Activated naive CD8-positive, alpha-beta T cell treated with anti-CD3 and anti-CD28 coated beads, Interleukin-2, amount 50 U/mL, for 16 hours (primary cell): Measurements from ENCODE around the gene EFCAB14.
"Not testable (repeated sequence)": the region's sequence is repeated elsewhere in the genome, so short reads cannot be mapped to it uniquely, and the experiment has no call there.

Source experiments
- DNase-seq: peaks from one replicate; pipeline ENCODE4 v3.0.0-alpha.2; 2020; ENCODE audit warnings: low read depth, low spot score

Gene EFCAB14

GRCh38 chr1:46684670-46685069 is 34.2 kb downstream of the EFCAB14 start:
- DNase-seq: no peak

- DNase-seq: no peak
These were observed 36.9 kb downstream of the EFCAB14 start for GRCh38 chr1:46682064-46682463.

GRCh38 chr1:46681333-46682034 is 37.4 kb downstream of the EFCAB14 start:
- no peak for DNase-seq

- no peak for DNase-seq
These were observed 38.9 kb downstream of the EFCAB14 start for GRCh38 chr1:46679789-46680573.

GRCh38 chr1:46677339-46677738 is 41.6 kb downstream of the EFCAB14 start:
- DNase-seq: no peak

- no peak for DNase-seq
These were observed 42.4 kb downstream of the EFCAB14 start for GRCh38 chr1:46676531-46676930.

- DNase-seq: no peak
These were observed 43.2 kb downstream of the EFCAB14 start for GRCh38 chr1:46675549-46676314.

- DNase-seq: no peak
These were observed 45.1 kb downstream of the EFCAB14 start for GRCh38 chr1:46673749-46674182.

GRCh38 chr1:46672696-46673095 is 46.2 kb downstream of the EFCAB14 start:
- no peak for DNase-seq

GRCh38 chr1:46671554-46671953 is 47.4 kb downstream of the EFCAB14 start, which contains the start of gene TEX38:
Gene TEX38, plus strand, starts transcription at chr1:46671854. Its CDS starts 81 bp downstream, at chr1:46671935.
- no peak for DNase-seq

- no peak for DNase-seq
These were observed 48.8 kb downstream of the EFCAB14 start for GRCh38 chr1:46670134-46670533.

- peak; percentile 19 for DNase-seq
These were observed 50.8 kb downstream of the EFCAB14 start, which contains the start of gene ATPAF1 for GRCh38 chr1:46667782-46668760. Gene ATPAF1, minus strand, starts transcription at chr1:46668364. Its CDS starts 42 bp downstream, at chr1:46668322.

- no peak for DNase-seq
These were observed 52.9 kb downstream of the EFCAB14 start for GRCh38 chr1:46665983-46666382.

- not testable (repeated sequence) for DNase-seq
These were observed 56.0 kb downstream of the EFCAB14 start for GRCh38 chr1:46662919-46663318.

GRCh38 chr1:46660116-46660515 is 58.8 kb downstream of the EFCAB14 start:
- not testable (repeated sequence) for DNase-seq

GRCh38 chr1:46659307-46659870 is 59.5 kb downstream of the EFCAB14 start:
- no peak for DNase-seq

- DNase-seq: no peak
These were observed 61.1 kb downstream of the EFCAB14 start for GRCh38 chr1:46657775-46658174.

- DNase-seq: no peak
These were observed 62.3 kb downstream of the EFCAB14 start for GRCh38 chr1:46656643-46657042.

- DNase-seq: no peak
These were observed 63.1 kb downstream of the EFCAB14 start for GRCh38 chr1:46655848-46656247.

GRCh38 chr1:46654698-46655097 is 64.2 kb downstream of the EFCAB14 start:
- not testable (repeated sequence) for DNase-seq
